ENCODE results near the gene DENND1A.

Gene DENND1A

GRCh38 chr9:123867034-123867433, 62.9 kb downstream of the DENND1A start:
- DNase-seq (ENCODE audit: low read depth in 1 of 2, low spot score in 1 of 2), result no peak

- DNase-seq (ENCODE audit: low read depth in 1 of 2, low spot score in 1 of 2), result no peak
Observed at GRCh38 chr9:123866497-123866896, 63.4 kb downstream of the DENND1A start.

GRCh38 chr9:123865226-123866000, 64.5 kb downstream of the DENND1A start:
- DNase-seq (ENCODE audit: low read depth in 1 of 2, low spot score in 1 of 2), result no peak

GRCh38 chr9:123864251-123864650, 65.7 kb downstream of the DENND1A start:
- DNase-seq (ENCODE audit: low read depth in 1 of 2, low spot score in 1 of 2), result no peak

- DNase-seq (ENCODE audit: low read depth in 1 of 2, low spot score in 1 of 2), result no peak
Observed at GRCh38 chr9:123863164-123863855, 66.6 kb downstream of the DENND1A start.

- DNase-seq (ENCODE audit: low read depth in 1 of 2, low spot score in 1 of 2), result no peak
Observed at GRCh38 chr9:123861756-123862120, 68.2 kb downstream of the DENND1A start.

GRCh38 chr9:123861086-123861755, 68.7 kb downstream of the DENND1A start:
- no peak for DNase-seq (ENCODE audit: low read depth in 1 of 2, low spot score in 1 of 2)

- DNase-seq (ENCODE audit: low read depth in 1 of 2, low spot score in 1 of 2), result no peak
Observed at GRCh38 chr9:123860603-123861002, 69.3 kb downstream of the DENND1A start.

- DNase-seq (ENCODE audit: low read depth in 1 of 2, low spot score in 1 of 2), result no peak
Observed at GRCh38 chr9:123852403-123852802, 77.5 kb downstream of the DENND1A start.

- no peak for DNase-seq (ENCODE audit: low read depth in 1 of 2, low spot score in 1 of 2)
Observed at GRCh38 chr9:123851851-123852250, 78.1 kb downstream of the DENND1A start.

GRCh38 chr9:123848447-123849085, 81.4 kb downstream of the DENND1A start:
- no peak for DNase-seq (ENCODE audit: low read depth in 1 of 2, low spot score in 1 of 2)

GRCh38 chr9:123846966-123847365, 83.0 kb downstream of the DENND1A start:
- DNase-seq (ENCODE audit: low read depth in 1 of 2, low spot score in 1 of 2), result no peak

- DNase-seq (ENCODE audit: low read depth in 1 of 2, low spot score in 1 of 2), result no peak
Observed at GRCh38 chr9:123843703-123844102, 86.2 kb downstream of the DENND1A start.

GRCh38 chr9:123835821-123836220, 94.1 kb downstream of the DENND1A start:
- DNase-seq (ENCODE audit: low read depth in 1 of 2, low spot score in 1 of 2), result no peak

GRCh38 chr9:123834889-123835562, 94.9 kb downstream of the DENND1A start:
- DNase-seq (ENCODE audit: low read depth in 1 of 2, low spot score in 1 of 2), result no peak

GRCh38 chr9:123834218-123834888, 95.6 kb downstream of the DENND1A start:
- no peak for DNase-seq (ENCODE audit: low read depth in 1 of 2, low spot score in 1 of 2)

- no peak for DNase-seq (ENCODE audit: low read depth in 1 of 2, low spot score in 1 of 2)
Observed at GRCh38 chr9:123832858-123833650, 96.9 kb downstream of the DENND1A start.

GRCh38 chr9:123832176-123832575, 97.8 kb downstream of the DENND1A start:
- DNase-seq (ENCODE audit: low read depth in 1 of 2, low spot score in 1 of 2), result no peak

GRCh38 chr9:123828449-123828848, 101.5 kb downstream of the DENND1A start:
- DNase-seq (ENCODE audit: low read depth in 1 of 2, low spot score in 1 of 2), result no peak

All from activated CD4-positive, alpha-beta T cell treated with anti-CD3 and anti-CD28 coated beads, Interleukin-2, amount 50 U/mL, for 24 hours (primary cell).